Measurements from ENCODE around the gene C16orf54.

The C16orf54 gene

GRCh38 chr16:29730649-29731048 lies 15.1 kb downstream of the C16orf54 start:
- DNase-seq (no peak), ATAC-seq (ENCODE audit: insufficient read depth, low read depth) (no peak)
- no peak overlapping the region for H3K9ac ChIP-seq (ENCODE audit: low read depth, low read length)
- H3K9me3 ChIP-seq (ENCODE audit: insufficient read depth, low read length, severe bottlenecking) = no peaks in the 10 kb centered on the region
- TF ChIP-seq CTCF (IDR thresholded peaks at IDR 0.05; ENCODE audit: borderline replicate concordance, extremely low read depth, low read length, poor library complexity, severe bottlenecking) (no peak), EZH2 (IDR thresholded peaks at IDR 0.05; ENCODE audit: borderline replicate concordance, low read depth, low read length, severe bottlenecking) (no peak)
- H3K4me3 ChIP-seq (ENCODE audit: low read depth in 1 of 2, low read length in 2 of 2) = no peak overlapping the region
- H4K20me1 ChIP-seq (ENCODE audit: insufficient read depth, low read length) = no peaks in the 10 kb centered on the region
- no peak overlapping the region for H3K4me2 ChIP-seq (ENCODE audit: insufficient read depth, low read length)
- no peak overlapping the region for H3K27ac ChIP-seq (ENCODE audit: low read length)
- no peak overlapping the region for H2AFZ ChIP-seq (ENCODE audit: low read depth, low read length)
- no peaks in the 10 kb centered on the region for H3K4me1 ChIP-seq (ENCODE audit: insufficient read depth, low read length)
- no peaks in the 10 kb centered on the region for H3K79me2 ChIP-seq (ENCODE audit: insufficient read depth, low read length)
- H3K36me3 ChIP-seq (ENCODE audit: insufficient read depth, low read length) = no peaks in the 10 kb centered on the region
- H3K27me3 ChIP-seq (ENCODE audit: insufficient read depth, low read length, poor library complexity) = no peaks in the 10 kb centered on the region

GRCh38 chr16:29729116-29729521 lies 16.7 kb downstream of the C16orf54 start:
- DNase-seq (no peak), ATAC-seq (ENCODE audit: insufficient read depth, low read depth) (no peak)
- Histone ChIP-seq H3K4me3 (ENCODE audit: low read depth in 1 of 2, low read length in 2 of 2) (no peak overlapping the region), H2AFZ (ENCODE audit: low read depth, low read length) (no peak overlapping the region), H3K9ac (ENCODE audit: low read depth, low read length) (no peak overlapping the region), H3K27me3 (ENCODE audit: insufficient read depth, low read length, poor library complexity) (no peaks in the 10 kb centered on the region), H4K20me1 (ENCODE audit: insufficient read depth, low read length) (no peaks in the 10 kb centered on the region), H3K27ac (ENCODE audit: low read length) (no peak overlapping the region), H3K9me3 (ENCODE audit: insufficient read depth, low read length, severe bottlenecking) (no peaks in the 10 kb centered on the region), H3K79me2 (ENCODE audit: insufficient read depth, low read length) (no peaks in the 10 kb centered on the region), H3K4me1 (ENCODE audit: insufficient read depth, low read length) (no peaks in the 10 kb centered on the region), H3K4me2 (ENCODE audit: insufficient read depth, low read length) (no peak overlapping the region), H3K36me3 (ENCODE audit: insufficient read depth, low read length) (no peaks in the 10 kb centered on the region)
- peak; percentile 61 for TF ChIP-seq CTCF (IDR thresholded peaks at IDR 0.05; ENCODE audit: borderline replicate concordance, extremely low read depth, low read length, poor library complexity, severe bottlenecking)
- no peak for TF ChIP-seq EZH2 (IDR thresholded peaks at IDR 0.05; ENCODE audit: borderline replicate concordance, low read depth, low read length, severe bottlenecking)

GRCh38 chr16:29727452-29727851 lies 18.3 kb downstream of the C16orf54 start:
- H2AFZ ChIP-seq (ENCODE audit: low read depth, low read length) = peak overlapping the region; percentile 29; the same call in 1 of the 2 replicates
- no peaks in the 10 kb centered on the region for H3K9me3 ChIP-seq (ENCODE audit: insufficient read depth, low read length, severe bottlenecking)
- no peak overlapping the region for H3K27ac ChIP-seq (ENCODE audit: low read length)
- no peaks in the 10 kb centered on the region for H3K27me3 ChIP-seq (ENCODE audit: insufficient read depth, low read length, poor library complexity)
- no peak for ATAC-seq (ENCODE audit: insufficient read depth, low read depth)
- H3K4me2 ChIP-seq (ENCODE audit: insufficient read depth, low read length) = no peak overlapping the region
- no peaks in the 10 kb centered on the region for H3K36me3 ChIP-seq (ENCODE audit: insufficient read depth, low read length)
- no peaks in the 10 kb centered on the region for H3K4me1 ChIP-seq (ENCODE audit: insufficient read depth, low read length)
- no peak overlapping the region for H3K9ac ChIP-seq (ENCODE audit: low read depth, low read length)
- no peak for DNase-seq
- H4K20me1 ChIP-seq (ENCODE audit: insufficient read depth, low read length) = no peaks in the 10 kb centered on the region
- TF ChIP-seq EZH2 (IDR thresholded peaks at IDR 0.05; ENCODE audit: borderline replicate concordance, low read depth, low read length, severe bottlenecking) (no peak), CTCF (IDR thresholded peaks at IDR 0.05; ENCODE audit: borderline replicate concordance, extremely low read depth, low read length, poor library complexity, severe bottlenecking) (no peak)
- no peak overlapping the region for H3K4me3 ChIP-seq (ENCODE audit: low read depth in 1 of 2, low read length in 2 of 2)
- no peaks in the 10 kb centered on the region for H3K79me2 ChIP-seq (ENCODE audit: insufficient read depth, low read length)

Data from DND-41 (cell line).